ENCODE measurements around the gene BORCS5.

- TF ChIP-seq POU6F1 (CRISPR knock-in tag; IDR thresholded peaks at IDR 0.05; ENCODE audit: borderline replicate concordance, low read depth) (no peak), ZFP30 (CRISPR knock-in tag; IDR thresholded peaks at IDR 0.05) (no peak), CSRNP3 (CRISPR knock-in tag; IDR thresholded peaks at IDR 0.05) (no peak), GLIS3 (CRISPR knock-in tag; IDR thresholded peaks at IDR 0.05) (no peak), TOX (CRISPR knock-in tag; IDR thresholded peaks at IDR 0.05; ENCODE audit: borderline replicate concordance) (no peak), CREB5 (CRISPR knock-in tag; IDR thresholded peaks at IDR 0.05; ENCODE audit: low read depth) (no peak), PATZ1 (CRISPR knock-in tag; IDR thresholded peaks at IDR 0.05; ENCODE audit: borderline replicate concordance) (no peak), SNAI2 (CRISPR knock-in tag; IDR thresholded peaks at IDR 0.05) (no peak), ARNTL (CRISPR knock-in tag; IDR thresholded peaks at IDR 0.05; ENCODE audit: borderline replicate concordance, low read depth) (no peak), RARB (CRISPR knock-in tag; IDR thresholded peaks at IDR 0.05) (no peak), ZFP3 (CRISPR knock-in tag; IDR thresholded peaks at IDR 0.05) (no peak), ZNF70 (CRISPR knock-in tag; IDR thresholded peaks at IDR 0.05) (no peak), TSHZ2 (CRISPR knock-in tag; IDR thresholded peaks at IDR 0.05) (no peak)
These were observed 93.2 kb downstream of the BORCS5 start for GRCh38 chr12:12450043-12450471.

All from SK-N-SH treated with all-trans-retinoic acid at 6 μM for 48 hours (cell line).